CD1c-positive myeloid dendritic cell (primary cell): ENCODE measurements around the gene TTC4.
"Not testable (repeated sequence)": the region's sequence is repeated elsewhere in the genome, so short reads cannot be mapped to it uniquely, and the experiment has no call there.

Experiments used
- DNase-seq: peaks from one replicate; pipeline ENCODE4 v3.0.0-alpha.2; 2016; ENCODE audit errors: extremely low spot score

Gene TTC4

GRCh38 chr1:54748094-54748835 is 32.6 kb downstream of the TTC4 start:
- DNase-seq: no peak

GRCh38 chr1:54750596-54750995 is 34.9 kb downstream of the TTC4 start:
- DNase-seq: no peak

DNA sequence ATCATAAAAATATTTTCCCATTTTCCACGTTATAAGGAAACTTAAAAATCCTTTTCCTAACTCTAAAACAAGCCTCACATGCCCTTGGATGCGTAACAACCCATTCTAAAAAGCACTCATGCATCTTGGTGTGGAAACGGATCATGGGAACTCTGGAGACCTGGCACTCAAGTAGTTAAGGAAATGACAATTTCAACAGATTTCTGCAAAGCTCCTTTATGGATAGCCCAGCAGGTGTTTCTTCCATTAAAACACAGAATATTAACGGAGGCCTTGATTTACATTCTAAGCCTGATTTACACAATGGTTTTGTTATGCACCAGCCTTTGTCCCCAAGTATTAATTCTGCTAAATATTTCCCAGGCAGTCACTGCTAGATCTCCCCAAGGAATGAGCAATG is 35.8 kb downstream of the TTC4 start:
- DNase-seq: no peak

DNA sequence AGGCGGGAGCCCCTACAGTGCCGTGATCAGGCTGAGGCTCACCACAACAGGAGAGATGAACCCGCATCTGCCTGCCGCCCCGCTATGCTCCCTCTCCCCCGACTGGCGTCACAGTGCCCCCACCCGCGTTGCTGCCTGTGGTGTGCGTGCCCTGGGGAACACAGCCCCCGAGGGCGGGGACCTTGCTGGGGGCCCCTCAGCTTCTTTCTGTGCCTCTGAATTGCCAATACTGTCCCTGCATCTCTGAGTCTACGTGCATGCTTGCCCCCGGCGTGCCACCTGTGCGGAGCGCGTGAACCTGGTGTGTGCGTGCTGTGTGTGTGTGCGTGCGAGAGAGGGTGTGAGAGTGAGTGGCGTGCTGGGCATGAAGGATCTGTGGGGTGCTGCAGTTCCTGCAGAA is 38.4 kb downstream of the TTC4 start:
- no peak for DNase-seq

- DNase-seq: no peak
Measured at GRCh38 chr1:54754486-54755285, 39.0 kb downstream of the TTC4 start.

DNA sequence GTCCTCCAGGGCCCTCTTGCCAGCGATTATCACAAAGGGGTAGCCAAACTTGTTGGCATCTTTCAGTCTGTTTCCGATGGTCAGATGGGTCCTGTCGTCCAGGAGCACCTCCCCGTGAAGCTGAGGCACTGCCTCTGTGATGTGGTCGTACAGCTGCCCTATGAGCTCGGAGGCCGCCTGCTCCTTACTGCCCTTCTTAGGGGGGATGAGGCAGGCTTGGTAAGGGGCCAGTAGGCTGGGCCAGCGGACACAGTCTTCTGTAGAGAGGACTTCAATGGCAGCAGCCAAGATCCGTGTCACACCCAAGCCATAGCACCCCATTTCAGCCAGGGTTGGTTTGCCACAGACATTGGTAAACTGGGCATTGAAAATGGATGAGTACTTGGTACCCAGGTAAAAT is 42.2 kb downstream of the TTC4 start:
- DNase-seq: no peak

GRCh38 chr1:54758678-54759348 is 43.2 kb downstream of the TTC4 start:
- DNase-seq: no peak

- no peak for DNase-seq
Measured at GRCh38 chr1:54763816-54764132, 48.1 kb downstream of the TTC4 start.

- DNase-seq: peak; percentile 100
Measured at GRCh38 chr1:54764133-54764921, 48.7 kb downstream of the TTC4 start, which contains the start of gene PARS2. TSS of gene PARS2 (minus strand) at chr1:54764523. CDS start at chr1:54759161, 5,362 bp downstream.

- no peak for DNase-seq
Measured at GRCh38 chr1:54764922-54765561, 49.4 kb downstream of the TTC4 start.

- DNase-seq: no peak
Measured at GRCh38 chr1:54766726-54767125, 51.1 kb downstream of the TTC4 start.

DNA sequence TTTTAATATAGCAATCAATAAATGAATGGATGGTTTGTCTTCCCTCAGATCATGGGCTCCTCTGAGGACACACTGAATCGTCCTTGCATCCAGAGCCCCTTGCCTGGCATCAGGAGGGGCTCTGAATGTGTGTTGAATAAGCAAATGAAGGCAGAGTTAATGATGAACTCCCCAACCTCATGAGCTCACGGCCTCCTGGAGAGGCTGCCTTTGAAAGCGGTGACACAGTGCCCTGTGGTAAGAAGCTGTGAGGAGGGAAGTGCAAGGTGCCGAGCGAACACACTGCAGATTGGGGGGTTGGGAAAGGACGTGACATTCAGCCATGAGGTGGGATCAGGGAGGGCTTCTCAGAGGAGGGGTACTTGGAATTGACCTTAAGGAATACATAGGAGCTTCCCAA is 51.9 kb downstream of the TTC4 start:
- DNase-seq: no peak

- no peak for DNase-seq
Measured at GRCh38 chr1:54768093-54768492, 52.4 kb downstream of the TTC4 start.

DNA sequence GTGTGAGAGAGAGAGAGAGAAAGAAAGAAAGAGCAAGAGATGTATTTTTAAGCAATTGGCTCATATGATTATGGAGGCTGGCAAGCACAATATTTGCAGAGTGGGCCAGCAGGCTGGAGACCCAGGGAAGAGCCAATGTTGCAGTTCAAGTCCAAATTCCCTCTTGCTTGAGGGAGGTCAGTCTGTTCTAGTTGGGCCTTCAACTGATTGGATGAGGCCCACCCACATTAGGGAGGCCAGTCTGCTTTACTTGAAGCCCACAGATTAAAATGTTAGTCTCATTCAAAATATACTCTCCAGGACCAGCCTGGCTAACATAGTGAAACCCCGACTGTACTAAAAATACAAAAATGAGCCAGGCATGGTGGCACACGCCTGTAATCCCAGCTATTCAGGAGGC is 57.3 kb downstream of the TTC4 start:
- DNase-seq: no peak

DNA sequence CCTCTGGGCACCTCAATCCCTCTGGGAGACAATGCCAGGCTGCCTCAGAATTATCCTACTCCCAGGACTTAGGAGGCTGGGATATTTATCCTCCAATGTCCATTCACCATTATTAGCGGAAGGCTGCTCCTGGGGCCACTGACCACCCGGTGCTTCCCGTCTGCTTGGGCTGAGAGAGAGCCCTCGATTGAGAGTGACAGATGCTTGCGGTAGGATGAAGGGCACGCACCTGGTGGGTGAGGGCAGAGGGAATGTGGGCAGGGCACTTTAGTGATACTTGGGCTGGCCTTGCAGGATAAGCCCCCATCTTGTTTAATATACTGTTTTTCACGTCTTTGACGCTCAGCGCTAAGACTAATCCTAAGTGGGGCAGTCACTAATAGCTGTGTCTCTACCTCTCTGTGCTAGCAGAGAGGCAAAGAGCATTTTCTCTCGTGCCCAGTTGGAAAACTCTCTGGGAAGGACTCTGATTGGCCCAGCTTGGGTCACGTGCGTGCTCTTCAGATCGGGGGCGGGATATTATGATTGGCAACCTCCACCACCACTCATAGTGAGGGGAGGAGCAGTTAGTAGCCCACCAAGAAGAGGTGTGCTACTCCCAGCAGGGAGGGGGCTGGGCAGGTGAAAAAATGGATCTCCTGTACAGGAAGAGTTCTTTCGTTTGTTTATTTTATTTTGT is 59.3 kb downstream of the TTC4 start:
- DNase-seq: no peak

- not testable (repeated sequence) for DNase-seq
Measured at GRCh38 chr1:54775828-54776721, 60.4 kb downstream of the TTC4 start.

GRCh38 chr1:54777011-54777410 is 61.4 kb downstream of the TTC4 start:
- DNase-seq: no peak

DNA sequence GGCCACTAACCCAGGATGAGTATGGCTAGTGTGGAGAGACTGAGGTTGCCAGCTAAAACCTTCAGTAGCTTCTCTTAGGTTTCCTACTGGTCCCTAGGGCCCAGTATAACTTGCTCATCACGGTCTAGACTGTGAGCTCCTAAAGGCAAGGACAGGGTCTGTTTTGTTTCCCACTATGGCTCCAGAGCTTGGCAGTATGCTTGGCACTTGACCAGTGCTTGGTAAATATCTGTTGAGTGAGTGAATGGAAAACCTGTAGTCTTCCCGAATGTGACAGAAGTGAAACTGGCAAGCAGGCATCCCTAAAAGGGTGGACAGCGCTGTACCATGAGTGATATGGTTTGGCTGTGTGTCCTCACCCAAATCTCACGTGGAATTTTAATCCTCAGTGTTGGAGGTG is 61.8 kb downstream of the TTC4 start:
- DNase-seq: no peak

DNA sequence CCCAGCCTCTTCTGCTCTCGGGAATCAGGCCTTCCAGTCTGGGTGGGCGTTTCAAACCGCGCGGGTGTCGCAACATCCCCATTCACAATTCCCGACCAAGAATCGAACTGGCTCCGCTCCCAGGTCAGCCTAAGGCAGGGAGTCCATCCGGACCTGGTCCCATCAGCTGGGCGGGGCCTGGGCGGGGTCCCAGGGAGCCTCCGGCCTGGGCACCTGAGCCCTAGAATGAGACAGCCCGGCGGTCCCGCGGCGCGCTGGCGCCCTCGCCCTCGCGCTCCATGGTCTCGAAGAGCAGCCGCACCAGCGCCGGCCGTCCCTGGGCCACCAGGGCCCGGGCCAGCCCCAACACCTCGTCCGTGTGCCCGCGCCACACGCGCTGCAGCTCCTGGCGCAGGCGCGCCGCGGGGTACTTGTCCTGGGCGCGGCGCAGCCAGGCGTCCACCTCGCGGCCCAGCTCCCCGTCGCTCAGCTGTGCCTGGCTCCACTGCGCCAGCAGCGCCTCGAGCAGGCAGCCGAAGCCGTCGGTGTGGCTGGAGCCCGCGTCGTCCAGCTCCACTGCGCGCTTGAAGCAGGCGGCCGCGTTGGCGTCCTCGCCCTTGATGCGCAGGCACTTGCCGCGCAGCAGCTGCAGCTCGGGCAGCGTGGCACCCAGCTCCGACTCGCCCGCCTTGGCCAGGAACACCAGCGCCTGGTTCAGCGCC is 65.5 kb downstream of the TTC4 start:
- no peak for DNase-seq
